Frontal cortex (tissue), 4 donors: ENCODE results near the gene RPL22. TPM values are rescaled to one million over a fixed set of nuclear protein-coding genes. Genes with fewer than 3 reads are reported as not detected.
A peak's percentile ranks its signal among the peaks of the same experiment; 100 is the strongest.

ENCODE experiments used
- DNase-seq, 2 donors: peaks; one replicate each; pipeline ENCODE4 v3.0.0; 2012; ENCODE audit warnings: low spot score in 2 of 2
- FAIRE-seq: peaks from 2 replicates; lab custom pipeline; 2012; peaks lifted over from hg19 to GRCh38; lab: Jason Lieb, UNC
- total RNA-seq: library from RNA; depleted of rRNA; stranded (reverse); fragments of >200 nt; gene quantifications from one replicate; pipeline ENCODE4 v1.2.3, GENCODE V29; 2014
- donor health status: control.
- donor health status: control.
- donor health status: control.

The RPL22 gene
- total RNA-seq, 1 donor from 2014 or later = 393 TPM

GRCh38 chr1:6207075-6207885 lies 7.9 kb upstream of the RPL22 start:
- DNase-seq = no peak
- no peak for FAIRE-seq

GRCh38 chr1:6206520-6206855 lies 7.1 kb upstream of the RPL22 start:
- DNase-seq (no peak), FAIRE-seq (no peak)

GRCh38 chr1:6205849-6206519 lies 6.6 kb upstream of the RPL22 start, which contains the start of gene RNF207:
TSS of gene RNF207 (plus strand) at chr1:6206119. CDS start at chr1:6206536, 417 bp downstream.
- FAIRE-seq (no peak), DNase-seq (no peak)

GRCh38 chr1:6202256-6202655 lies 2.9 kb upstream of the RPL22 start:
- FAIRE-seq = no peak

GRCh38 chr1:6200188-6200809 lies 904 bp upstream of the RPL22 start:
- DNase-seq = no peak
- no peak for FAIRE-seq

More at GRCh38 chr1:6202256-6202655, 2.9 kb upstream of the RPL22 start:
- DNase-seq = no peak

GRCh38 chr1:6198646-6199297 lies 623 bp downstream of the RPL22 start:
- FAIRE-seq (no peak), DNase-seq (no peak)

GRCh38 chr1:6197746-6198427 lies 1.5 kb downstream of the RPL22 start:
- no peak for DNase-seq
- no peak for FAIRE-seq

- no peak for FAIRE-seq
These were observed 7.4 kb downstream of the RPL22 start for GRCh38 chr1:6191968-6192367.

GRCh38 chr1:6188466-6188865 lies 10.9 kb downstream of the RPL22 start:
- DNase-seq (no peak), FAIRE-seq (no peak)

More at GRCh38 chr1:6191968-6192367, 7.4 kb downstream of the RPL22 start:
- DNase-seq = no peak

- DNase-seq (peak in 1 of 2 donors; percentile 12), FAIRE-seq (no peak)
These were observed 13.6 kb downstream of the RPL22 start for GRCh38 chr1:6185635-6186382.

- FAIRE-seq (no peak), DNase-seq (no peak)
These were observed 14.2 kb downstream of the RPL22 start for GRCh38 chr1:6185151-6185550.

- DNase-seq (no peak), FAIRE-seq (no peak)
These were observed 15.2 kb downstream of the RPL22 start for GRCh38 chr1:6184083-6184783.

GRCh38 chr1:6183520-6183989 lies 15.8 kb downstream of the RPL22 start:
- DNase-seq = no peak
- FAIRE-seq = no peak

- no peak for DNase-seq
- FAIRE-seq = no peak
These were observed 18.0 kb downstream of the RPL22 start for GRCh38 chr1:6181347-6181770.

- DNase-seq (no peak), FAIRE-seq (no peak)
These were observed 18.6 kb downstream of the RPL22 start for GRCh38 chr1:6180707-6181311.

- peak; percentile 43 to 51 for DNase-seq
- FAIRE-seq = no peak
These were observed 19.1 kb downstream of the RPL22 start, which contains the start of gene CHD5 for GRCh38 chr1:6180268-6180706. TSS of gene CHD5 (minus strand) at chr1:6180321. CDS start at chr1:6180023, 298 bp downstream.

- no peak for FAIRE-seq
- peak in 1 of 2 donors; percentile 14 for DNase-seq
These were observed 19.7 kb downstream of the RPL22 start for GRCh38 chr1:6179564-6180175.
